IMR-90 (cell line): ENCODE measurements around the gene NFIA. TPM values are rescaled to one million over a fixed set of nuclear protein-coding genes. Genes with fewer than 3 reads are reported as not detected.

Experiments used
- ATAC-seq: fragments of 200-7000 bp; cut with Tn5 transposase; 2 replicates; pipeline ENCODE4 v1.9.1; 2020; ENCODE audit warnings: low read depth, mild to moderate bottlenecking, moderate library complexity
- BruUV-seq: library from RNA; stranded (reverse); fragments of 400-500 nt; replicated peaks from 2 replicates; lab custom pipeline; 2021; lab: Mats Ljungman, UMichigan
- CTCF ChIA-PET: fragments of 300-600 bp; formaldehyde crosslinking; extraction: SDS; loops from one replicate; lab custom pipeline; 2021; ENCODE audit warnings: antibody characterized with exemption; lab: Yijun Ruan, JAX
- POLR2A ChIA-PET: fragments of 300-600 bp; sonication (Branson Sonifier 250); formaldehyde crosslinking; loops from one replicate; lab custom pipeline; 2022; ENCODE audit warnings: antibody characterized with exemption; ENCODE audit not compliant: unreplicated experiment; lab: Charles Lee
- DNase-seq: peaks from one replicate; pipeline ENCODE4 v3.0.0; 2013
- H2AFZ ChIP-seq: replicated peaks from 2 replicates; pipeline ENCODE3; 2013; ENCODE audit warnings: low read length, mild to moderate bottlenecking; ENCODE audit not compliant: poor library complexity
- H2AK5ac ChIP-seq: 2 replicates; pipeline ENCODE4 v1.6.1; 2013; ENCODE audit warnings: low read depth, low read length, inconsistent platforms
- H2AK9ac ChIP-seq: replicated peaks from 2 replicates; pipeline ENCODE3; 2013; ENCODE audit warnings: mild to moderate bottlenecking, low read depth, low read length, moderate library complexity; ENCODE audit not compliant: poor library complexity
- H2BK120ac ChIP-seq: 2 replicates; pipeline ENCODE4 v1.6.1; 2013; ENCODE audit warnings: low read depth, low read length, inconsistent platforms
- H2BK15ac ChIP-seq: 3 replicates; pipeline ENCODE4 v1.6.1; 2013; ENCODE audit warnings: low read depth, low read length, inconsistent platforms
- H2BK20ac ChIP-seq: 2 replicates; pipeline ENCODE4 v1.6.1; 2013; ENCODE audit warnings: low read depth, mild to moderate bottlenecking, inconsistent platforms, low read length, moderate library complexity
- H2BK5ac ChIP-seq: 2 replicates; pipeline ENCODE4 v1.6.1; 2013; ENCODE audit warnings: mild to moderate bottlenecking, low read depth, low read length, inconsistent platforms; ENCODE audit not compliant: poor library complexity, severe bottlenecking
- H3K14ac ChIP-seq: replicated peaks from 2 replicates; pipeline ENCODE4 v1.6.1; 2013; ENCODE audit warnings: low read depth, low read length, inconsistent platforms
- H3K18ac ChIP-seq: 2 replicates; pipeline ENCODE4 v1.6.1; 2013; ENCODE audit warnings: low read depth, low read length, control low read depth
- H3K23ac ChIP-seq: 2 replicates; pipeline ENCODE4 v1.6.1; 2013; ENCODE audit warnings: low read depth, low read length, inconsistent platforms
- H3K27ac ChIP-seq: 2 replicates; pipeline ENCODE4 v1.5.1; 2013; ENCODE audit warnings: mild to moderate bottlenecking, control low read depth, low read length; ENCODE audit not compliant: insufficient read depth
- H3K27me3 ChIP-seq: 2 replicates; pipeline ENCODE4 v1.6.1; 2013; ENCODE audit warnings: low read length; ENCODE audit not compliant: control insufficient read depth, insufficient read depth
- H3K36me3 ChIP-seq: 2 replicates; pipeline ENCODE4 v1.6.1; 2013; ENCODE audit warnings: low read length, mixed read lengths; ENCODE audit not compliant: control insufficient read depth, insufficient read depth
- H3K4ac ChIP-seq: 2 replicates; pipeline ENCODE4 v1.6.1; 2013; ENCODE audit warnings: low read depth, low read length, inconsistent platforms
- H3K4me1 ChIP-seq: 2 replicates; pipeline ENCODE4 v1.6.1; 2013; ENCODE audit warnings: low read length, mixed read lengths; ENCODE audit not compliant: control insufficient read depth, insufficient read depth
- H3K4me2 ChIP-seq: 2 replicates; pipeline ENCODE4 v1.6.1; 2013; ENCODE audit warnings: low read depth, mild to moderate bottlenecking, control low read depth, low read length, moderate library complexity
- H3K4me3 ChIP-seq: 2 replicates; pipeline ENCODE4 v1.5.1; 2013; ENCODE audit warnings: low read depth, mild to moderate bottlenecking, control low read depth, low read length, moderate library complexity; ENCODE audit not compliant: insufficient read depth
- H3K56ac ChIP-seq: 2 replicates; pipeline ENCODE4 v1.6.1; 2013; ENCODE audit warnings: low read length, inconsistent platforms; ENCODE audit not compliant: insufficient read depth; ENCODE audit errors: extremely low read depth
- H3K79me1 ChIP-seq, 2 experiments: 2 replicates each; pipeline ENCODE4 v1.6.1; 2013; ENCODE audit warnings: low read length in 2 of 2, inconsistent platforms in 1 of 2, low read depth in 1 of 2
- H3K9ac ChIP-seq: 2 replicates; pipeline ENCODE4 v1.6.1; 2013; ENCODE audit warnings: low read depth, low read length, control low read depth
- H3K9me1 ChIP-seq: 2 replicates; pipeline ENCODE4 v1.6.1; 2013; ENCODE audit warnings: low read length, inconsistent platforms; ENCODE audit not compliant: insufficient read depth
- H3K9me3 ChIP-seq: 2 replicates; pipeline ENCODE4 v1.6.1; 2013; ENCODE audit warnings: low read length; ENCODE audit not compliant: control insufficient read depth, insufficient read depth
- H4K20me1 ChIP-seq: 2 replicates; pipeline ENCODE4 v1.6.1; 2013; ENCODE audit warnings: low read length, inconsistent platforms; ENCODE audit not compliant: insufficient read depth
- H4K5ac ChIP-seq: 2 replicates; pipeline ENCODE4 v1.6.1; 2013; ENCODE audit warnings: mild to moderate bottlenecking, low read depth, low read length, control low read depth
- H4K8ac ChIP-seq, 2 experiments: 2 replicates each; pipeline ENCODE4 v1.6.1; 2013; ENCODE audit warnings: low read depth in 2 of 2, low read length in 2 of 2, control low read depth in 1 of 2, inconsistent platforms in 1 of 2
- H4K91ac ChIP-seq: 2 replicates; pipeline ENCODE4 v1.6.1; 2013; ENCODE audit warnings: low read depth, low read length, inconsistent platforms; ENCODE audit not compliant: insufficient read depth
- BHLHE40 ChIP-seq: fragments of 150-350 bp; IDR thresholded peaks from 2 replicates; pipeline ENCODE4 v1.6.1; 2016; ENCODE audit warnings: mild to moderate bottlenecking, low read depth, low read length
- CEBPB ChIP-seq: IDR thresholded peaks from 2 replicates; pipeline ENCODE4 v1.6.1; 2012; ENCODE audit warnings: low read depth, low read length, improper control_type of control experiment
- CHD1 ChIP-seq: IDR thresholded peaks from 2 replicates; pipeline ENCODE4 v1.6.1; 2012; ENCODE audit warnings: low read depth, low read length, improper control_type of control experiment
- FOS ChIP-seq: fragments of 150-350 bp; IDR thresholded peaks from 2 replicates; pipeline ENCODE4 v1.6.1; 2016; ENCODE audit warnings: low read depth, low read length
- MAFK ChIP-seq: IDR thresholded peaks from 2 replicates; pipeline ENCODE4 v1.6.1; 2012; ENCODE audit warnings: low read depth, low read length, improper control_type of control experiment
- MAZ ChIP-seq: IDR thresholded peaks from 2 replicates; pipeline ENCODE4 v1.6.1; 2012; ENCODE audit warnings: low read depth, mild to moderate bottlenecking, low read length, improper control_type of control experiment, moderate library complexity, borderline replicate concordance
- NFE2L2 ChIP-seq: fragments of 150-350 bp; IDR thresholded peaks from 2 replicates; pipeline ENCODE4 v1.6.1; 2016; ENCODE audit warnings: low read depth, mild to moderate bottlenecking, low read length
- POLR2A ChIP-seq: IDR thresholded peaks from 2 replicates; pipeline ENCODE4 v1.6.1; 2012; ENCODE audit warnings: mild to moderate bottlenecking, low read depth, low read length
- RAD21 ChIP-seq: IDR thresholded peaks from 2 replicates; pipeline ENCODE4 v1.6.1; 2012; ENCODE audit warnings: low read length, improper control_type of control experiment
- RCOR1 ChIP-seq: IDR thresholded peaks from 2 replicates; pipeline ENCODE4 v1.6.1; 2012; ENCODE audit warnings: mild to moderate bottlenecking, low read length, improper control_type of control experiment; ENCODE audit not compliant: insufficient replicate concordance
- RFX5 ChIP-seq: IDR thresholded peaks from 2 replicates; pipeline ENCODE4 v1.8.0; 2012; ENCODE audit warnings: low read depth, mild to moderate bottlenecking, low read length, moderate library complexity
- SMC3 ChIP-seq: fragments of 150-350 bp; IDR thresholded peaks from 2 replicates; pipeline ENCODE4 v1.6.1; 2016; ENCODE audit warnings: low read depth, mild to moderate bottlenecking, antibody characterized with exemption, low read length, moderate library complexity
- WGBS, 2 experiments: methylation state at CpG; one replicate each; pipeline versions ENCODE4 v1.1.5 to v1.1.7; 2013; ENCODE audit warnings: missing lambda C conversion rate in 2 of 2; ENCODE audit not compliant: insufficient read length in 1 of 2; ENCODE audit errors: extremely low coverage in 2 of 2; 5-methylcytosine and 5-hydroxymethylcytosine counted together
- dilution Hi-C: fragments of 300-500 bp; cut with HindIII; formaldehyde crosslinking; loops from one replicate; pipeline ENCODE4 v1.14.3; 2018; ENCODE audit warnings: low sequenced_read_pairs; ENCODE audit not compliant: unreplicated experiment
- in situ Hi-C: fragments of 300-500 bp; cut with MboI; formaldehyde crosslinking; loops from 3 replicates; pipeline ENCODE4 v1.14.3; 2019; ENCODE audit warnings: low sequenced_read_pairs, inconsistent platforms, mixed read lengths
- intact Hi-C: fragments of 100-400 bp; cut with micrococcal nuclease; formaldehyde crosslinking; loops from 2 replicates; pipeline ENCODE4 v1.10.0; 2022
- polyA plus RNA-seq, 3 experiments: library from polyadenylated mRNA; depleted of rRNA; stranded (reverse); fragments of >200 nt; gene quantifications; 2 replicates each; pipeline ENCODE4 v1.2.3, GENCODE V29; 2012; ENCODE audit warnings: low replicate concordance in 1 of 3
- total RNA-seq: library from RNA; depleted of rRNA; stranded (reverse); fragments of >200 nt; gene quantifications from 2 replicates; pipeline ENCODE4 v1.2.3, GENCODE V29; 2012
- TF ChIP-seq, protein P1 (sequence below): fragments of 150-350 bp; IDR thresholded peaks from 2 replicates; pipeline ENCODE4 v1.6.1; 2017; ENCODE audit warnings: mild to moderate bottlenecking, antibody characterized with exemption, low read length, low read depth
- TF ChIP-seq, protein P2 (sequence below): fragments of 150-350 bp; IDR thresholded peaks from 2 replicates; pipeline ENCODE4 v1.6.1; 2016; ENCODE audit warnings: low read depth, mild to moderate bottlenecking, low read length, moderate library complexity, borderline replicate concordance
- TF ChIP-seq, protein P3 (sequence below): conservative IDR thresholded peaks from 2 replicates; pipeline ENCODE4 v1.5.1; 2012; ENCODE audit warnings: mild to moderate bottlenecking, low read depth, low read length, improper control_type of control experiment

NFIA gene
- total and polyA plus RNA-seq, 2 of the 4 experiments (the other 2 are of a cell fraction): 1.6 to 2.2 TPM

- no peak overlapping the region for H2BK20ac ChIP-seq
- no peak overlapping the region for H2BK120ac ChIP-seq
- CTCF ChIA-PET: no interaction called here
- H4K20me1 ChIP-seq: no peaks in the 10 kb centered on the region
- peaks cover 6% of the 10 kb centered on the region; the same call in 1 of the 2 replicates for H3K36me3 ChIP-seq
- no peak overlapping the region for H2AK5ac ChIP-seq
- no peak overlapping the region for H3K14ac ChIP-seq
- no peak overlapping the region for H2AFZ ChIP-seq
- H3K27ac ChIP-seq: no peak overlapping the region
- H4K5ac ChIP-seq: no peak overlapping the region
- H2BK5ac ChIP-seq: no peak overlapping the region
- no peak overlapping the region for H3K23ac ChIP-seq
- H3K79me1 ChIP-seq: no peaks in the 10 kb centered on the region
- H3K18ac ChIP-seq: no peak overlapping the region
- no peaks in the 10 kb centered on the region for H3K9me1 ChIP-seq
- no CpG with 5 or more reads among the region's 3 CpGs for WGBS, 2 experiments
- no peak overlapping the region for H3K56ac ChIP-seq
- in situ Hi-C loops: no loop called here
- intact Hi-C loops: no loop called here
- no TSS peak for BruUV-seq
- no peak overlapping the region for H3K4me3 ChIP-seq
- no peaks in the 10 kb centered on the region for H3K9me3 ChIP-seq
- H3K4ac ChIP-seq: no peak overlapping the region
- no peak for ATAC-seq
- dilution Hi-C loops: no loop called here
- H4K8ac ChIP-seq: no peak overlapping the region
- no peak overlapping the region for H2BK15ac ChIP-seq
- H4K91ac ChIP-seq: no peak overlapping the region
- H3K4me2 ChIP-seq: no peak overlapping the region
- H2AK9ac ChIP-seq: no peak overlapping the region
- no peaks in the 10 kb centered on the region for H3K4me1 ChIP-seq
- POLR2A ChIA-PET: no interaction called here
- no peak for DNase-seq
- no peak for TF ChIP-seq MAFK
- no peak for TF ChIP-seq RAD21
- TF ChIP-seq RCOR1: no peak
- TF ChIP-seq, protein P1, sequence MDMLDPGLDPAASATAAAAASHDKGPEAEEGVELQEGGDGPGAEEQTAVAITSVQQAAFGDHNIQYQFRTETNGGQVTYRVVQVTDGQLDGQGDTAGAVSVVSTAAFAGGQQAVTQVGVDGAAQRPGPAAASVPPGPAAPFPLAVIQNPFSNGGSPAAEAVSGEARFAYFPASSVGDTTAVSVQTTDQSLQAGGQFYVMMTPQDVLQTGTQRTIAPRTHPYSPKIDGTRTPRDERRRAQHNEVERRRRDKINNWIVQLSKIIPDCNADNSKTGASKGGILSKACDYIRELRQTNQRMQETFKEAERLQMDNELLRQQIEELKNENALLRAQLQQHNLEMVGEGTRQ: no peak
- no peak for TF ChIP-seq NFE2L2
- TF ChIP-seq SMC3: no peak
- no peak for TF ChIP-seq BHLHE40
- no peak for TF ChIP-seq POLR2A
- TF ChIP-seq, protein P2, sequence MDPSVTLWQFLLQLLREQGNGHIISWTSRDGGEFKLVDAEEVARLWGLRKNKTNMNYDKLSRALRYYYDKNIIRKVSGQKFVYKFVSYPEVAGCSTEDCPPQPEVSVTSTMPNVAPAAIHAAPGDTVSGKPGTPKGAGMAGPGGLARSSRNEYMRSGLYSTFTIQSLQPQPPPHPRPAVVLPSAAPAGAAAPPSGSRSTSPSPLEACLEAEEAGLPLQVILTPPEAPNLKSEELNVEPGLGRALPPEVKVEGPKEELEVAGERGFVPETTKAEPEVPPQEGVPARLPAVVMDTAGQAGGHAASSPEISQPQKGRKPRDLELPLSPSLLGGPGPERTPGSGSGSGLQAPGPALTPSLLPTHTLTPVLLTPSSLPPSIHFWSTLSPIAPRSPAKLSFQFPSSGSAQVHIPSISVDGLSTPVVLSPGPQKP: no peak
- TF ChIP-seq FOS: no peak
- TF ChIP-seq, protein P3, sequence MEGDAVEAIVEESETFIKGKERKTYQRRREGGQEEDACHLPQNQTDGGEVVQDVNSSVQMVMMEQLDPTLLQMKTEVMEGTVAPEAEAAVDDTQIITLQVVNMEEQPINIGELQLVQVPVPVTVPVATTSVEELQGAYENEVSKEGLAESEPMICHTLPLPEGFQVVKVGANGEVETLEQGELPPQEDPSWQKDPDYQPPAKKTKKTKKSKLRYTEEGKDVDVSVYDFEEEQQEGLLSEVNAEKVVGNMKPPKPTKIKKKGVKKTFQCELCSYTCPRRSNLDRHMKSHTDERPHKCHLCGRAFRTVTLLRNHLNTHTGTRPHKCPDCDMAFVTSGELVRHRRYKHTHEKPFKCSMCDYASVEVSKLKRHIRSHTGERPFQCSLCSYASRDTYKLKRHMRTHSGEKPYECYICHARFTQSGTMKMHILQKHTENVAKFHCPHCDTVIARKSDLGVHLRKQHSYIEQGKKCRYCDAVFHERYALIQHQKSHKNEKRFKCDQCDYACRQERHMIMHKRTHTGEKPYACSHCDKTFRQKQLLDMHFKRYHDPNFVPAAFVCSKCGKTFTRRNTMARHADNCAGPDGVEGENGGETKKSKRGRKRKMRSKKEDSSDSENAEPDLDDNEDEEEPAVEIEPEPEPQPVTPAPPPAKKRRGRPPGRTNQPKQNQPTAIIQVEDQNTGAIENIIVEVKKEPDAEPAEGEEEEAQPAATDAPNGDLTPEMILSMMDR: no peak
- no peak for TF ChIP-seq CEBPB
- no peak for TF ChIP-seq MAZ
- no peak for TF ChIP-seq RFX5
- no peak for TF ChIP-seq CHD1
- no peak overlapping the region for H3K9ac ChIP-seq
- no peaks in the 10 kb centered on the region for H3K27me3 ChIP-seq
Observed at GRCh38 chr1:61091455-61091854, 9.1 kb downstream of the NFIA start.
